ENCODE data around the gene PCED1A. TPM values are rescaled to one million over a fixed set of nuclear protein-coding genes. Genes with fewer than 3 reads are reported as not detected.

Gene PCED1A
- total and polyA plus RNA-seq, 9 of the 15 experiments (the other 6 are each of a cell fraction or from before 2014, with no cell fraction given): 1.5 to 11.5 (median 5.9) TPM

- ATAC-seq: no peak
- no peak overlapping the region for H3K4me3 ChIP-seq
- ChIA-PET POLR2A (no interaction called here), CTCF (ENCODE audit: low intra/inter-chr PET ratio) (no interaction called here)
- no peak for FAIRE-seq
- DNase-seq (ENCODE audit: extremely low read depth in 1 of 4, low spot score in 3 of 4): no peak
- no peaks in the 10 kb centered on the region for H4K20me1 ChIP-seq (replicated peaks; ENCODE audit: control insufficient read depth, insufficient read depth, low read length)
- no peaks in the 10 kb centered on the region for H3K36me3 ChIP-seq (ENCODE audit: control insufficient read depth, insufficient read depth, low read length)
- peaks cover 4 to 18% of the 10 kb centered on the region in 2 experiments; a peak in 4 of 5 replicates for H3K4me1 ChIP-seq (replicated peaks in 1 of 2; ENCODE audit: control insufficient read depth in 2 of 2, insufficient read depth in 2 of 2, low read length in 2 of 2)
- in situ Hi-C loops (cut with MboI): no loop called here
- no peaks in the 10 kb centered on the region for H3K79me2 ChIP-seq (ENCODE audit: control insufficient read depth, insufficient read depth, low read length)
- whole genome bisulfite sequencing (ENCODE audit: insufficient coverage, low coverage, missing lambda C conversion rate): 0% methylated on average over 1 of the region's 4 CpGs
- no peaks in the 10 kb centered on the region for H3K9me1 ChIP-seq (ENCODE audit: control insufficient read depth, insufficient read depth, low read length)
- BruUV-seq (replicated peaks): no TSS peak
- intact Hi-C loops (cut with micrococcal nuclease): no loop called here
- no peak overlapping the region for H3K4me2 ChIP-seq (ENCODE audit: insufficient read depth, low read length)
- H2AFZ ChIP-seq (ENCODE audit: low read depth, low read length): no peak overlapping the region
- H3K27ac ChIP-seq (ENCODE audit: extremely low read depth, low read depth, low read length): no peak overlapping the region
- H3K9me3 ChIP-seq (replicated peaks; ENCODE audit: control insufficient read depth, insufficient read depth, low read depth, low read length): no peaks in the 10 kb centered on the region
- H3K27me3 ChIP-seq (ENCODE audit: control insufficient read depth in 2 of 2, insufficient read depth in 2 of 2, low read length in 2 of 2): peaks cover 0 to 12% of the 10 kb centered on the region in 2 experiments; a peak in 2 of 5 replicates
- no peak overlapping the region for H3K9ac ChIP-seq (ENCODE audit: insufficient read depth in 1 of 2, low read depth in 2 of 2, low read length in 2 of 2)
- no peak for TF ChIP-seq CTCF (IDR thresholded peaks at IDR 0.05 in 2 of 3, conservative IDR thresholded peaks at IDR 0.05 in 1 of 3; ENCODE audit: insufficient read depth in 2 of 3, low read depth in 1 of 3, low read length in 3 of 3)
- no peak for TF ChIP-seq IRF2 (CRISPR knock-in tag; IDR thresholded peaks at IDR 0.05)
- no peak for TF ChIP-seq U2AF2 (optimal IDR thresholded peaks at IDR 0.05; ENCODE audit: low read depth, low read length)
- TF ChIP-seq XRCC5 (IDR thresholded peaks at IDR 0.05; ENCODE audit: low read depth, low read length): no peak
Observed at GRCh38 chr20:2807019-2807418, 33.4 kb downstream of the PCED1A start.

- Histone ChIP-seq H3K79me2 (ENCODE audit: control insufficient read depth, insufficient read depth, low read length) (no peaks in the 10 kb centered on the region), H4K20me1 (replicated peaks; ENCODE audit: control insufficient read depth, insufficient read depth, low read length) (no peaks in the 10 kb centered on the region), H3K9me3 (replicated peaks; ENCODE audit: control insufficient read depth, insufficient read depth, low read depth, low read length) (no peaks in the 10 kb centered on the region), H3K4me3 (no peak overlapping the region), H2AFZ (ENCODE audit: low read depth, low read length) (no peak overlapping the region), H3K9ac (ENCODE audit: insufficient read depth in 1 of 2, low read depth in 2 of 2, low read length in 2 of 2) (no peak overlapping the region), H3K27me3 (ENCODE audit: control insufficient read depth in 2 of 2, insufficient read depth in 2 of 2, low read length in 2 of 2) (peaks cover 0 to 14% of the 10 kb centered on the region in 2 experiments; a peak in 2 of 5 replicates), H3K27ac (ENCODE audit: extremely low read depth, low read depth, low read length) (no peak overlapping the region), H3K4me2 (ENCODE audit: insufficient read depth, low read length) (no peak overlapping the region), H3K9me1 (ENCODE audit: control insufficient read depth, insufficient read depth, low read length) (no peaks in the 10 kb centered on the region), H3K4me1 (replicated peaks in 1 of 2; ENCODE audit: control insufficient read depth in 2 of 2, insufficient read depth in 2 of 2, low read length in 2 of 2) (peaks cover 4 to 20% of the 10 kb centered on the region in 2 experiments; a peak in 4 of 5 replicates), H3K36me3 (ENCODE audit: control insufficient read depth, insufficient read depth, low read length) (no peaks in the 10 kb centered on the region)
- 5% methylated on average over 4 of the region's 4 CpGs for WGBS (ENCODE audit: insufficient coverage, low coverage, missing lambda C conversion rate)
- in situ Hi-C loops (cut with MboI) (no loop called here), intact Hi-C loops (cut with micrococcal nuclease) (no loop called here)
- DNase-seq (ENCODE audit: extremely low read depth in 1 of 4, low spot score in 3 of 4) (no peak), ATAC-seq (no peak), FAIRE-seq (no peak)
- POLR2A ChIA-PET: no interaction called here
- CTCF ChIA-PET (ENCODE audit: low intra/inter-chr PET ratio): no interaction called here
- TF ChIP-seq ZNF592 (IDR thresholded peaks at IDR 0.05) (no peak), BDP1 (IDR thresholded peaks at IDR 0.05; ENCODE audit: insufficient read depth, insufficient read length) (no peak), HDAC6 (IDR thresholded peaks at IDR 0.05; ENCODE audit: low read depth, low read length) (no peak), SPI1 (IDR thresholded peaks at IDR 0.05; ENCODE audit: borderline replicate concordance, low read depth, low read length) (no peak), LCOR (CRISPR knock-in tag; IDR thresholded peaks at IDR 0.05) (no peak), RBM14 (IDR thresholded peaks at IDR 0.05; ENCODE audit: borderline replicate concordance, insufficient read depth, low read depth, low read length) (no peak), MECOM (CRISPR knock-in tag; IDR thresholded peaks at IDR 0.05) (no peak)
- BruUV-seq (replicated peaks): no TSS peak
Observed at GRCh38 chr20:2806351-2806701, 34.1 kb downstream of the PCED1A start.
